Kidney (tissue), 14 donors: ENCODE results near the gene UGT1A5. TPM values are rescaled to one million over a fixed set of nuclear protein-coding genes. Genes with fewer than 3 reads are reported as not detected.

Source experiments
- DNase-seq, 5 donors: peaks; one replicate each; pipeline ENCODE4 v3.0.0-alpha.2; 2013 to 2020
- FAIRE-seq: peaks from 2 replicates; lab custom pipeline; 2012; peaks lifted over from hg19 to GRCh38; lab: Jason Lieb, UNC
- H3K27ac ChIP-seq, 2 donors: one replicate each; pipeline ENCODE4 v1.7.0; 2013; ENCODE audit warnings: low read depth in 2 of 2, low read length in 2 of 2, inconsistent platforms in 1 of 2
- H3K27me3 ChIP-seq: one replicate; pipeline ENCODE4 v1.7.1; 2013; ENCODE audit warnings: low read length, inconsistent platforms; ENCODE audit not compliant: control insufficient read depth, insufficient read depth
- H3K36me3 ChIP-seq, 3 donors: one replicate each; pipeline versions ENCODE4 v1.7.0 to v1.7.1; 2013; ENCODE audit warnings: low read length in 3 of 3, control low read depth in 1 of 3, inconsistent platforms in 1 of 3; ENCODE audit not compliant: insufficient read depth in 3 of 3, control insufficient read depth in 2 of 3
- H3K4me1 ChIP-seq, 3 donors: one replicate each; pipeline versions ENCODE4 v1.7.0 to v1.7.1; 2013; ENCODE audit warnings: low read length in 3 of 3, inconsistent platforms in 1 of 3, low read depth in 1 of 3; ENCODE audit not compliant: control insufficient read depth in 2 of 3, insufficient read depth in 2 of 3
- H3K4me3 ChIP-seq, 3 donors: one replicate each; pipeline versions ENCODE4 v1.7.0 to v1.8.1; 2013; ENCODE audit warnings: low read length in 3 of 3, control low read depth in 1 of 3, inconsistent platforms in 1 of 3
- H3K9ac ChIP-seq, 3 donors: one replicate each; pipeline versions ENCODE4 v1.7.0 to v1.7.1; 2013; ENCODE audit warnings: low read length in 3 of 3, control low read depth in 1 of 3, inconsistent platforms in 1 of 3
- H3K9me3 ChIP-seq, 3 donors: one replicate each; pipeline versions ENCODE4 v1.7.0 to v1.7.1; 2013; ENCODE audit warnings: low read length in 3 of 3, control low read depth in 1 of 3, inconsistent platforms in 1 of 3; ENCODE audit not compliant: control insufficient read depth in 2 of 3, insufficient read depth in 1 of 3
- intact Hi-C: fragments of 100-400 bp; cut with DNase I; formaldehyde crosslinking; loops from one replicate; pipeline ENCODE4 v1.11.1; 2022
- polyA plus RNA-seq: library from polyadenylated mRNA; stranded (reverse); fragments of 350-450 nt; fragmentation: Illumina TruSeq; extraction: RNeasy Lipid Tissue Mini Kit (QIAGEN cat#74804); gene quantifications from one replicate; pipeline ENCODE4 v1.2.3, GENCODE V29; 2014; ENCODE audit warnings: low read depth, low replicate concordance; ENCODE audit not compliant: insufficient read depth
- total RNA-seq: library from RNA; stranded (reverse); fragmentation: NEBNext Ultra II Directional; extraction: Animal tissue kit (Norgen Biotek cat#: 25700); gene quantifications from one replicate; pipeline ENCODE4 v1.2.1, GENCODE V29; 2021
- TF ChIP-seq, protein P1 (sequence below): IDR thresholded peaks from 3 replicates; pipeline ENCODE4 v1.5.1; 2012; ENCODE audit warnings: mild to moderate bottlenecking, moderate library complexity, borderline replicate concordance; ENCODE audit not compliant: insufficient read depth; ENCODE audit errors: extremely low read depth
- donor health status: control.
- donor health status: control.
- donor health status: control.
- donor health status: control.
- donor health status: control.
- donor health status: DM: yes; HTN: yes; CAD: no.
- donor health status: Normal renal cell carcinoma (clear cell type).

UGT1A5 gene
- total and polyA plus RNA-seq, 2 donors from 2014 or later, result 2.1 TPM; not detected in 1

- Histone ChIP-seq H3K27ac (no peak overlapping the region), H3K4me3 (no peak overlapping the region), H3K9me3 (no peaks in the 10 kb centered on the region), H3K27me3 (no peaks in the 10 kb centered on the region), H3K9ac (no peak overlapping the region), H3K36me3 (no peaks in the 10 kb centered on the region), H3K4me1 (peaks cover 0 to 10% (median 6%) of the 10 kb centered on the region in 3 donors)
- no peak for DNase-seq
- TF ChIP-seq, protein P1, sequence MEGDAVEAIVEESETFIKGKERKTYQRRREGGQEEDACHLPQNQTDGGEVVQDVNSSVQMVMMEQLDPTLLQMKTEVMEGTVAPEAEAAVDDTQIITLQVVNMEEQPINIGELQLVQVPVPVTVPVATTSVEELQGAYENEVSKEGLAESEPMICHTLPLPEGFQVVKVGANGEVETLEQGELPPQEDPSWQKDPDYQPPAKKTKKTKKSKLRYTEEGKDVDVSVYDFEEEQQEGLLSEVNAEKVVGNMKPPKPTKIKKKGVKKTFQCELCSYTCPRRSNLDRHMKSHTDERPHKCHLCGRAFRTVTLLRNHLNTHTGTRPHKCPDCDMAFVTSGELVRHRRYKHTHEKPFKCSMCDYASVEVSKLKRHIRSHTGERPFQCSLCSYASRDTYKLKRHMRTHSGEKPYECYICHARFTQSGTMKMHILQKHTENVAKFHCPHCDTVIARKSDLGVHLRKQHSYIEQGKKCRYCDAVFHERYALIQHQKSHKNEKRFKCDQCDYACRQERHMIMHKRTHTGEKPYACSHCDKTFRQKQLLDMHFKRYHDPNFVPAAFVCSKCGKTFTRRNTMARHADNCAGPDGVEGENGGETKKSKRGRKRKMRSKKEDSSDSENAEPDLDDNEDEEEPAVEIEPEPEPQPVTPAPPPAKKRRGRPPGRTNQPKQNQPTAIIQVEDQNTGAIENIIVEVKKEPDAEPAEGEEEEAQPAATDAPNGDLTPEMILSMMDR, result no peak
- intact Hi-C loops, result no loop called here
- FAIRE-seq, result no peak
These were observed 25.8 kb upstream of the UGT1A5 start for GRCh38 chr2:233686928-233687327.

DNA sequence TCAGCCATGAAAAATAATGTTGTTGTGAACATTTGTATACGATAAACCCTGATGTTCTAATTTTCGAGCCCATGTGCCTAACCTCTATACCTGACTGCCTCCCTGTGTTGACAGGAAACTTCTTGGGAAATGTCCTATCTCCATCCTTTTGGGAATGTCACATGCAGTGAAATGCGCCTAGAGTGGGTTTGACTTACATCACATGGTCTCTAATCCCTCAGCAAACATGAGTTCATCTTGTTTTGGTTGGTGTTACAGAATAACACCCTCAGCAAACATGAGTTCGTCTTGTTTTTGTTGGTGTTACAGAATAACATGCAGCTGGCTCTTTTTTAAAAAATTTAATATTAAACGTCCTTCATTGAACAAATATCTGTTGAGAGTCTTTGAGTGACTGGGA, 24.4 kb upstream of the UGT1A5 start:
- H3K27ac ChIP-seq, result no peak overlapping the region
- no peaks in the 10 kb centered on the region for H3K27me3 ChIP-seq
- H3K9ac ChIP-seq, result no peak overlapping the region
- DNase-seq, result no peak
- no peak overlapping the region for H3K4me3 ChIP-seq
- intact Hi-C loops, result no loop called here
- TF ChIP-seq, protein P1, result no peak
- no peaks in the 10 kb centered on the region for H3K9me3 ChIP-seq
- no peaks in the 10 kb centered on the region for H3K36me3 ChIP-seq
- H3K4me1 ChIP-seq, result peaks cover 0 to 14% (median 10%) of the 10 kb centered on the region in 3 donors
- FAIRE-seq, result no peak

DNA sequence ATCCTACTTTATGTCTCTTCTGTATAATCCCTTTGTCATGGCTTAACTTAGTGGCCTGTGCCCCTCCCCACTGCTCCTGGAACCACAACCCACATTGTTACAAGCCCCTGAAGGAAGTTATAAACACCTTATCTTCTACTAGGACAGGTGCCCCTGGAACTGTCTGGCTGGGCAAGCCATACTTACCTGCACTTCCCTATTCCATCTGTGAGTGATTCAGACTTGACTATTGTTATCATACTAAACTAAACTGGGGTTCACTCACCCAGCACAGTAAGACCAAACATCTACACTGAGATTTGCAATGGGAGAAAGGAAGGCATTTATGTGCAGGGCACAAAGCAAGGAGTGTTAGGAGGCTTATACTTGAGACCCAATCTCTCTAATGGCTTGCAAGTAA, 23.7 kb upstream of the UGT1A5 start:
- Histone ChIP-seq H3K9me3 (no peaks in the 10 kb centered on the region), H3K4me1 (peaks cover 0 to 19% (median 10%) of the 10 kb centered on the region in 3 donors), H3K36me3 (no peaks in the 10 kb centered on the region), H3K9ac (no peak overlapping the region), H3K27me3 (no peaks in the 10 kb centered on the region), H3K27ac (no peak overlapping the region), H3K4me3 (no peak overlapping the region)
- DNase-seq (no peak), FAIRE-seq (no peak)
- TF ChIP-seq, protein P1, result no peak
- intact Hi-C loops, result no loop called here

DNA sequence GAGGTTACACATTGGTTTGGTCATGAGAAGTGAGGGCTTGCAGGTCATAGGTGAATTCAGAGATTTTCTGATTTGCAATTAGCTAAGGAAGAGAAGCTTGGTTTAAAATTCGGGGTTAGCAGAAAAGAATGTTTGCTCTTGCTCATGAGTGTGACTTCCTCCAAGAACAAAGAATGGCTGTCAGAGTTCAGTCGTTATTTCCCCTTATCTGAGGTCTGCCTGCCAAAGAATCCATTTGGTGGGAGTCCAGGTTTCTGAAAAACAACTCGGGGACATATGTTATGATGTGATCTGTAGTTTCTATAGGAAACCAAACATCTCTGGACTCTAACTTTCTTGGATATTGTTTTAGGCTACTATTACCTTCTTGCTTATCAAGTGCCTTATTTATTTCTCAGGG, 23.2 kb upstream of the UGT1A5 start:
- H3K36me3 ChIP-seq, result no peaks in the 10 kb centered on the region
- no peak overlapping the region for H3K9ac ChIP-seq
- TF ChIP-seq, protein P1, result no peak
- H3K27ac ChIP-seq, result no peak overlapping the region
- FAIRE-seq (no peak), DNase-seq (no peak)
- H3K27me3 ChIP-seq, result no peaks in the 10 kb centered on the region
- intact Hi-C loops, result no loop called here
- H3K4me3 ChIP-seq, result no peak overlapping the region
- peaks cover 0 to 19% (median 10%) of the 10 kb centered on the region in 3 donors for H3K4me1 ChIP-seq
- no peaks in the 10 kb centered on the region for H3K9me3 ChIP-seq
